Astrocyte (in vitro differentiated cells and primary cell): ENCODE data around the gene HAUS3.

ENCODE experiments used
- CTCF ChIP-seq: IDR thresholded peaks from 2 replicates; pipeline ENCODE4 v1.5.1; 2011; ENCODE audit warnings: low read depth, mild to moderate bottlenecking, inconsistent platforms, low read length, moderate library complexity; ENCODE audit not compliant: insufficient read depth
- EZH2 ChIP-seq: IDR thresholded peaks from 2 replicates; pipeline ENCODE4 v1.6.1; 2012; ENCODE audit warnings: mild to moderate bottlenecking, low read length, inconsistent platforms; ENCODE audit not compliant: insufficient read depth

- no peak for TF ChIP-seq CTCF
- TF ChIP-seq EZH2: no peak
Measured at GRCh38 chr4:2267320-2267811, 25.4 kb upstream of the HAUS3 start.
